Vagina (tissue), 2 donors: ENCODE data around the gene CERT1. TPM values are rescaled to one million over a fixed set of nuclear protein-coding genes. Genes with fewer than 3 reads are reported as not detected.

ENCODE experiments used
- DNase-seq, 2 donors: peaks; one replicate each; pipeline ENCODE4 v3.0.0-alpha.2; 2017; ENCODE audit errors: extremely low spot score in 2 of 2
- H3K27ac ChIP-seq: fragments of 200-600 bp; sonication (generic); one replicate; pipeline ENCODE4 v1.5.1; 2019
- H3K27me3 ChIP-seq: fragments of 200-600 bp; sonication (generic); one replicate; pipeline ENCODE4 v1.5.1; 2019
- H3K36me3 ChIP-seq, 2 donors: fragments of 200-600 bp; sonication (generic); one replicate each; pipeline ENCODE4 v1.5.1; 2017 to 2019
- H3K4me1 ChIP-seq: fragments of 200-600 bp; sonication (generic); one replicate; pipeline ENCODE4 v1.5.1; 2019
- H3K4me3 ChIP-seq, 2 donors: fragments of 200-600 bp; sonication (generic); 1 replicate in 1 of 2; 2 replicates in 1 of 2; pipeline ENCODE4 v1.5.1; 2016 to 2019
- H3K9me3 ChIP-seq: fragments of 200-600 bp; sonication (generic); one replicate; pipeline ENCODE4 v1.5.1; 2019
- POLR2A ChIP-seq, 2 donors: fragments of 450-650 bp; IDR thresholded peaks; one replicate each; pipeline ENCODE4 v1.6.1; 2017; ENCODE audit warnings: antibody characterized with exemption in 2 of 2, mild to moderate bottlenecking in 2 of 2, moderate library complexity in 2 of 2
- POLR2AphosphoS5 ChIP-seq, 2 donors: sonication (generic); formaldehyde crosslinking; IDR thresholded peaks; one replicate each; pipeline ENCODE4 v1.9.0; 2017; ENCODE audit warnings: antibody characterized with exemption in 2 of 2, mild to moderate bottlenecking in 2 of 2, low read depth in 1 of 2; ENCODE audit not compliant: insufficient read depth in 1 of 2
- intact Hi-C: fragments of 100-400 bp; cut with DNase I; formaldehyde crosslinking; loops from one replicate; pipeline ENCODE4 v1.15.1; 2023
- total RNA-seq: library from RNA; depleted of rRNA; stranded (reverse); fragments of >200 nt; gene quantifications from one replicate; pipeline ENCODE4 v1.2.3, GENCODE V29; 2016
- TF ChIP-seq, protein P1 (sequence below), 3 experiments: fragments of 450-650 bp in 2 of 3; fragments of 200-600 bp in 1 of 3; sonication (generic) in 1 of 3; IDR thresholded peaks; one replicate each; pipeline ENCODE4 v1.5.1; 2017 to 2019; ENCODE audit warnings: antibody characterized with exemption in 3 of 3, mild to moderate bottlenecking in 2 of 3, moderate library complexity in 2 of 3

CERT1 gene
- total RNA-seq, 1 donor from 2014 or later = 44.2 TPM

DNA sequence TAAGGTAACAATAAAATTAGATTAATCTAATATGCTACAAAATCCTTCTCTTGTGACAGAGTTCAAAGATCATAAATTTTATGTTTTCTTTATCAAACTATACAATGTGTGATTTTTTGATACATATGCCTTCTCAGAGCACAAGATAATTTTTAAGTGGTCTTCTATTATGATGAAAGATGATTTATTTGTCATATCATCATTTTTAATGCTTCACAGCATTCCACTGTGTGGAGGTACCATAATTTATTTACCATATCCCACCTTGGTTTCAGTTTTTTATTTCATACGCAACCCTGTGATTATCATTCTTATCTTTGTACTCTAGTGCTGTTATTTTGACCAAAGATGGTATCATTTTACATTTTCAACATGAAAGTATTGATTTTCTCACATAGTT is 41.9 kb upstream of the CERT1 start:
- Histone ChIP-seq H3K4me3 (no peak overlapping the region), H3K27me3 (no peaks in the 10 kb centered on the region), H3K4me1 (no peaks in the 10 kb centered on the region), H3K36me3 (peaks cover 0 to 17% of the 10 kb centered on the region in 2 donors), H3K9me3 (no peaks in the 10 kb centered on the region), H3K27ac (no peak overlapping the region)
- TF ChIP-seq, protein P1, sequence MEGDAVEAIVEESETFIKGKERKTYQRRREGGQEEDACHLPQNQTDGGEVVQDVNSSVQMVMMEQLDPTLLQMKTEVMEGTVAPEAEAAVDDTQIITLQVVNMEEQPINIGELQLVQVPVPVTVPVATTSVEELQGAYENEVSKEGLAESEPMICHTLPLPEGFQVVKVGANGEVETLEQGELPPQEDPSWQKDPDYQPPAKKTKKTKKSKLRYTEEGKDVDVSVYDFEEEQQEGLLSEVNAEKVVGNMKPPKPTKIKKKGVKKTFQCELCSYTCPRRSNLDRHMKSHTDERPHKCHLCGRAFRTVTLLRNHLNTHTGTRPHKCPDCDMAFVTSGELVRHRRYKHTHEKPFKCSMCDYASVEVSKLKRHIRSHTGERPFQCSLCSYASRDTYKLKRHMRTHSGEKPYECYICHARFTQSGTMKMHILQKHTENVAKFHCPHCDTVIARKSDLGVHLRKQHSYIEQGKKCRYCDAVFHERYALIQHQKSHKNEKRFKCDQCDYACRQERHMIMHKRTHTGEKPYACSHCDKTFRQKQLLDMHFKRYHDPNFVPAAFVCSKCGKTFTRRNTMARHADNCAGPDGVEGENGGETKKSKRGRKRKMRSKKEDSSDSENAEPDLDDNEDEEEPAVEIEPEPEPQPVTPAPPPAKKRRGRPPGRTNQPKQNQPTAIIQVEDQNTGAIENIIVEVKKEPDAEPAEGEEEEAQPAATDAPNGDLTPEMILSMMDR (IDR thresholded peaks at IDR 0.05) = no peak
- TF ChIP-seq POLR2A (IDR thresholded peaks at IDR 0.05) (no peak), POLR2AphosphoS5 (IDR thresholded peaks at IDR 0.05; ENCODE audit: insufficient read depth in 1 of 2, low read depth in 1 of 2) (no peak)
- intact Hi-C loops = no loop called here
- no peak for DNase-seq

DNA sequence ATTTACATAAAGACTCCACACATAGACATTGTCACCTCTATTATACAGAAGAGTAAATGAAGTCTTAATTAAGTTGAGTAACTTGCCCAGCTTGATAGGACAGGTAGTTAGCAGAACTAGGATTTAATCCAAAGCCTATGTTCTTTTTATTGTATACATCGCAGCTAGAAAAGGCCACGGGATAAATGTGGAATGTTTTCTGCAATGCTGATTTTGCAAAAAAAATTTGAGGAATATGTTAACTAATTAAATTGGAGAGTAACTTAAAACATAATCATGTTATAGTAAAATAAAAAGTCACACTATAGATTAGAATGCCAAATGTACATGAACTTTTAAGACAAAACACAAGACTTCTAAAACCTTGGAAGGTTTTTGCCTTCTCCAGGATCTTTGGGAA is 41.3 kb upstream of the CERT1 start:
- intact Hi-C loops = no loop called here
- Histone ChIP-seq H3K4me3 (no peak overlapping the region), H3K4me1 (no peaks in the 10 kb centered on the region), H3K9me3 (no peaks in the 10 kb centered on the region), H3K36me3 (peaks cover 0 to 16% of the 10 kb centered on the region in 2 donors), H3K27me3 (no peaks in the 10 kb centered on the region), H3K27ac (no peak overlapping the region)
- TF ChIP-seq, protein P1 (IDR thresholded peaks at IDR 0.05) = no peak
- no peak for TF ChIP-seq POLR2A (IDR thresholded peaks at IDR 0.05)
- no peak for TF ChIP-seq POLR2AphosphoS5 (IDR thresholded peaks at IDR 0.05; ENCODE audit: insufficient read depth in 1 of 2, low read depth in 1 of 2)
- DNase-seq = no peak

DNA sequence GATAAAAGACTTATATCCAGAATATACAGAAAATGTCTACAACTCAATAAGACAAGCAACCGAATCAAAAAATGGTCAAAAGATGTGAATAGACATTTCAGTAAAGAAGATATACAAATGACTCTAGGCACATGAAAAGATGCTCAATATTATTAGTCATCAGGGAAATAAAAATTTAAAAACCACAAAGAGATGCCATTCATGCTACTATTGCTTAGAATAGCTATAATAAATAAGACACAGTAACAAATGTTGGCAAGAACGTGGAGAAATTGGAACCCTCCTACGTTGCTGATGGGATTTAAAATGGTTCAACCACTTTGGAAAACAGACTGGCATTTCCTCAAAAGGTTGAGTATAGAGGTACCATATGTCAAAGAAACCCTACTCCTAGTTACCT is 40.0 kb upstream of the CERT1 start:
- H3K9me3 ChIP-seq = no peaks in the 10 kb centered on the region
- H3K4me1 ChIP-seq = no peaks in the 10 kb centered on the region
- TF ChIP-seq POLR2A (IDR thresholded peaks at IDR 0.05) = no peak
- TF ChIP-seq POLR2AphosphoS5 (IDR thresholded peaks at IDR 0.05; ENCODE audit: insufficient read depth in 1 of 2, low read depth in 1 of 2) = no peak
- TF ChIP-seq, protein P1 (IDR thresholded peaks at IDR 0.05) = no peak
- H3K27me3 ChIP-seq = no peaks in the 10 kb centered on the region
- no peak overlapping the region for H3K27ac ChIP-seq
- H3K36me3 ChIP-seq = peaks cover 0 to 7% of the 10 kb centered on the region in 2 donors
- intact Hi-C loops = no loop called here
- H3K4me3 ChIP-seq = no peak overlapping the region
- no peak for DNase-seq

DNA sequence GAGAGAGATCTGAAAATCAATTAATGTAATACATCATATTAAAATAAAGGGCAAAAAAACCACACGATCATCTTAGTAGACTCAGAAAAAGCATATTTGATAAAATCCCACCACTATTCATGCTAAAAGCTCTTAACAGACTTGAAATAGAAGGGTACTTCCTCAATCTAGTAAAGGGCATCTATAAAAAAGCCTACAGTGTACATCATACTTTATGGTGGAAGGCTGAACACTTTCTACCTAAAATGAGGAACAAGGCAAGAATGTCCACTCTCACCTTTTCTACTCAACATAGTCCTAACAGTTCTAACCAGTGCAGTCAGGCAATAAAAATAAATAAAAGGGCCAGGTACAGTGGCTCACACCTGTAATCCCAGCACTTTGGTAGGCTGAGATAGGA is 39.2 kb upstream of the CERT1 start:
- Histone ChIP-seq H3K27me3 (no peaks in the 10 kb centered on the region), H3K4me3 (no peak overlapping the region), H3K4me1 (no peaks in the 10 kb centered on the region), H3K36me3 (peaks cover 0 to 7% of the 10 kb centered on the region in 2 donors), H3K27ac (no peak overlapping the region), H3K9me3 (no peaks in the 10 kb centered on the region)
- DNase-seq = no peak
- intact Hi-C loops = no loop called here
- TF ChIP-seq, protein P1 (IDR thresholded peaks at IDR 0.05) = no peak
- TF ChIP-seq POLR2AphosphoS5 (IDR thresholded peaks at IDR 0.05; ENCODE audit: insufficient read depth in 1 of 2, low read depth in 1 of 2) (no peak), POLR2A (IDR thresholded peaks at IDR 0.05) (no peak)

DNA sequence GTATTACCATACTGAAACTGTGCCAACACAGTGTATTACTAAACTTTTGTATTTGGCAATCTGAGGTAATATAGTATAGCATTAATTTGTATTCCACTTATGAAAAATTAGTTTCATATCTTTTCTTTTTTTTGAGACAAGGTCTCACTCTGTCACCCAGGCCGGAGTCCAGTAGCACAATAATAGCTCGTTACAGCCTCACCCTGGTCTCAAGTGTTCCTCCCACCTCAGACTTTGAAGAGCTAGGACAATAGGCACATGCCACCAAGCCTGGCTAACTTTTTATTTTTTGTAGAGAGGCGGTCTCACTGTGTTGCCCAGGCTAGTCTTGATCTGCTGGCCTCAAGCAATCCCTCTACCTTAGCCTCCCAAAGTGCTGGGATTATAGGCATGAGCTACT is 36.4 kb upstream of the CERT1 start:
- H3K27me3 ChIP-seq = no peaks in the 10 kb centered on the region
- no peaks in the 10 kb centered on the region for H3K9me3 ChIP-seq
- intact Hi-C loops = no loop called here
- H3K27ac ChIP-seq = no peak overlapping the region
- no peak overlapping the region for H3K4me3 ChIP-seq
- peaks cover 0 to 7% of the 10 kb centered on the region in 2 donors for H3K36me3 ChIP-seq
- TF ChIP-seq POLR2A (IDR thresholded peaks at IDR 0.05) = no peak
- TF ChIP-seq, protein P1 (IDR thresholded peaks at IDR 0.05) = no peak
- TF ChIP-seq POLR2AphosphoS5 (IDR thresholded peaks at IDR 0.05; ENCODE audit: insufficient read depth in 1 of 2, low read depth in 1 of 2) = no peak
- no peaks in the 10 kb centered on the region for H3K4me1 ChIP-seq
- no peak for DNase-seq
